GM23248 (cell line): ENCODE measurements around the gene TRRAP. TPM values are rescaled to one million over a fixed set of nuclear protein-coding genes. Genes with fewer than 3 reads are reported as not detected.
A peak's percentile ranks its signal among the peaks of the same experiment; 100 is the strongest.

Experiments
- DNase-seq: peaks from one replicate; pipeline ENCODE4 v3.0.0-alpha.2; 2015
- H2AFZ ChIP-seq: fragments of 200-600 bp; sonication (generic); 2 replicates; pipeline ENCODE4 v1.6.1; 2016; ENCODE audit warnings: antibody characterized with exemption
- H3F3A ChIP-seq: fragments of 200-600 bp; sonication (generic); 2 replicates; pipeline ENCODE4 v1.6.1; 2016; ENCODE audit warnings: mild to moderate bottlenecking, antibody characterized with exemption, mixed run types; ENCODE audit not compliant: insufficient read depth
- H3K27ac ChIP-seq: fragments of 200-600 bp; sonication (generic); 2 replicates; pipeline ENCODE4 v1.5.1; 2016; ENCODE audit warnings: mild to moderate bottlenecking
- H3K27me3 ChIP-seq: fragments of 200-600 bp; sonication (generic); replicated peaks from 2 replicates; pipeline ENCODE4 v1.6.1; 2016; ENCODE audit warnings: mild to moderate bottlenecking; ENCODE audit not compliant: insufficient read depth
- H3K36me3 ChIP-seq: fragments of 200-600 bp; sonication (generic); 2 replicates; pipeline ENCODE4 v1.6.1; 2016; ENCODE audit warnings: low read depth, mild to moderate bottlenecking
- H3K4me1 ChIP-seq: fragments of 200-600 bp; sonication (generic); 2 replicates; pipeline ENCODE4 v1.6.1; 2016; ENCODE audit warnings: mild to moderate bottlenecking; ENCODE audit not compliant: insufficient read depth
- H3K4me2 ChIP-seq: fragments of 200-600 bp; sonication (generic); one replicate; pipeline ENCODE4 v1.6.1; 2016; ENCODE audit warnings: mild to moderate bottlenecking; ENCODE audit not compliant: unreplicated experiment
- H3K4me3 ChIP-seq: fragments of 200-600 bp; sonication (generic); 2 replicates; pipeline ENCODE4 v1.5.1; 2016; ENCODE audit warnings: mild to moderate bottlenecking
- H3K79me2 ChIP-seq: fragments of 200-600 bp; sonication (generic); 2 replicates; pipeline ENCODE4 v1.6.1; 2016; ENCODE audit warnings: mild to moderate bottlenecking; ENCODE audit not compliant: insufficient read depth
- H3K9ac ChIP-seq: fragments of 200-600 bp; sonication (generic); 2 replicates; pipeline ENCODE4 v1.6.1; 2016; ENCODE audit warnings: mild to moderate bottlenecking
- H3K9me2 ChIP-seq: fragments of 200-600 bp; sonication (generic); 2 replicates; pipeline ENCODE4 v1.6.1; 2016; ENCODE audit warnings: mixed run types, mild to moderate bottlenecking, moderate library complexity; ENCODE audit not compliant: insufficient read depth
- H3K9me3 ChIP-seq: fragments of 200-600 bp; sonication (generic); one replicate; pipeline ENCODE4 v1.6.1; 2017; ENCODE audit warnings: low read depth
- H4K20me1 ChIP-seq: fragments of 200-600 bp; sonication (generic); 2 replicates; pipeline ENCODE4 v1.6.0; 2016; ENCODE audit not compliant: insufficient read depth
- EZH2 ChIP-seq: fragments of 200-600 bp; sonication (generic); IDR thresholded peaks from 2 replicates; pipeline ENCODE4 v1.6.1; 2018; ENCODE audit warnings: antibody characterized with exemption, mild to moderate bottlenecking; ENCODE audit not compliant: insufficient read depth, poor library complexity, severe bottlenecking
- EZH2phosphoT487 ChIP-seq: fragments of 200-600 bp; sonication (generic); IDR thresholded peaks from 2 replicates; pipeline ENCODE4 v1.6.1; 2018; ENCODE audit warnings: antibody characterized with exemption, moderate library complexity, mild to moderate bottlenecking, low read depth; ENCODE audit not compliant: insufficient read depth
- WGBS, 2 experiments: methylation state at CpG; one replicate each; pipeline ENCODE4 v1.1.6; 2015 to 2017; ENCODE audit warnings: low lambda C conversion rate in 2 of 2, low coverage in 1 of 2; ENCODE audit errors: missing lambda C conversion rate in 2 of 2; 5-methylcytosine and 5-hydroxymethylcytosine counted together
- in situ Hi-C: fragments of 300-500 bp; cut with MboI; formaldehyde crosslinking; loops from 2 replicates; pipeline ENCODE4 v1.15.0; 2020
- polyA plus RNA-seq: library from polyadenylated mRNA; unstranded; fragments of >200 nt; fragmentation: Nextera tagmentation; extraction: Ambion mirVana; gene quantifications from 2 replicates; pipeline ENCODE4 v1.2.1, GENCODE V29; 2016
- total RNA-seq: library from RNA; depleted of rRNA; stranded (reverse); fragments of >200 nt; shearing (Covaris generic); gene quantifications from 2 replicates; pipeline ENCODE4 v1.2.3, GENCODE V29; 2014

TRRAP gene
- total and polyA plus RNA-seq, 2 experiments from 2014 or later, result 4.8 to 11.3 TPM

DNA sequence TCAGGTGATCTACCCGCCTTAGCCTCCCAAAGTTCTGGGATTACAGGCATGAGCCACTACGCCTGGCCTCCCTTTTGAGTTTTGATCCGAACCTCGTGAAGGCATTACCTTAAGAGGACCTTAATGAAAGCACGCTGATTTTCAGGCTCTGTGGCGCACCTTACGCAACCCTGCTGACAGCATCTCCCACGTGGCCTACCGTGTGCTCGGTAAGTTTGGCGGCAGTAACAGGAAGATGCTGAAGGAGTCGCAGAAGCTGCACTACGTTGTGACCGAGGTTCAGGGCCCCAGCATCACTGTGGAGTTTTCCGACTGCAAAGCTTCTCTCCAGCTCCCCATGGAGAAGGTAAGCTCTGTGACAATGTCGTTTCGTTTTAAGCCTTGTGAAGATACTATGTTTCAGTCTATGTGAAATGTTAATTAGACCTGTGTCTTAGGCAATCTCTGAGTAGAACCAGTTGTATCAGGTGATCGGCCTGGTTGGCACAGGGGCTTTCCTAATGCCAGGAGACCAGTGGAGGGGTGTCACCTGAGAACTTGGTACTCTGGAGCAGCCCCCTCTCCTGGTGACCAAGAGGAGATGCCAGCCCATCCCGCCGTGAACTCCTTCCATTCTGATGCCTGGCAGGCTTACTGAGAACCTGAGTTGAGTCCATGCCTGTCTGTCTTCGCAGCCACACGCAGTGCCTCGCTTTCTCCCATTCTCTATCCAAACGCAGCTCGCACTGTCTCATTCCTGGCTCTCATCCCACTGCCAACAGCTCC is 43.5 kb downstream of the TRRAP start:
- H4K20me1 ChIP-seq, result no peaks in the 10 kb centered on the region
- H3K4me3 ChIP-seq, result no peak overlapping the region
- H3K4me1 ChIP-seq, result peaks cover 4% of the 10 kb centered on the region; the same call in 1 of the 2 replicates
- no peak overlapping the region for H2AFZ ChIP-seq
- H3K27ac ChIP-seq, result no peak overlapping the region
- peaks cover 13% of the 10 kb centered on the region; the same call in 1 of the 2 replicates for H3K79me2 ChIP-seq
- no peak overlapping the region for H3K4me2 ChIP-seq
- in situ Hi-C loops, result no loop called here
- peak; percentile 10 for DNase-seq
- no peaks in the 10 kb centered on the region for H3F3A ChIP-seq
- H3K27me3 ChIP-seq, result no peaks in the 10 kb centered on the region
- 86 to 88% methylated on average over 25 of the region's 25 CpGs for WGBS, 2 experiments
- H3K36me3 ChIP-seq, result peaks cover 43% of the 10 kb centered on the region
- no peaks in the 10 kb centered on the region for H3K9me2 ChIP-seq
- H3K9me3 ChIP-seq, result no peaks in the 10 kb centered on the region
- H3K9ac ChIP-seq, result no peak overlapping the region
- no peak for TF ChIP-seq EZH2
- TF ChIP-seq EZH2phosphoT487, result no peak

DNA sequence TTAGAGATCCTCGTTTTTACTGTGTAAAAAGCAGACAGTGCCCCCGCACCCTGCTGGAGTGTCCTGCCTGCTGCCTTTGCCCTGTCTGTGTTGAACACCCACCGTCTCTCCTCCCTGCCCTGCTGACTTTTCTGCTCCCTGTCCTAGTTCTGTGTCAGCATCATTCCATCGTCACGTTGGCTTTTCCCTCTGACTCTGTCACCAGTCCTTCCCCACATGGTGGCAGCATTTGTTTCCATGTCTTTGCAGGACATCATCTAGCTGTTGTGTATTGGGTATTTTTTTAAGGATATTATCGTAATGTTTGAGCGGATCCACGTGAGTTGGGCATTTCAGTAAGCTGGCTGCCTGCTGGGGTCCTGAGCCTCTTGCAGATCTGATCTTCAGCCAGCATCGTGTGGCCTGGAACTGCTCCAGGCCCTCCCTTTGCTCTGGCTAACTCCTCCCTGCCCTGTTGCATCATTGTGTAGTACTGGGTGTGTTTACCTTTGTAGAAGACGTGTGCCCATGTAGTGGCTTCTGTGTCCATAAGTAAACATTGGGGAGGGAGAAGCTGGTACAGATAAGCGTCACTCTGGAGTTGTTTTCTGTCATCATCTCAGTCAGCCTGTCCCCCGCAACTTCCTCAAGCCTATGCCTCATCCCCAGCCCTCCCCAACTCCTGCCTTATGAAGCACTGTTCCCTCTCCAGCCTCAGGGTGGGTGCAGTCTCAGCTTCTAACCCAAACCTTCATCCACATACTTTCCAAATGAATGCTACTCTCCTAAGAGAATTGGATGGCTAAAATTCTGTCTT is 44.3 kb downstream of the TRRAP start:
- peaks cover 44% of the 10 kb centered on the region for H3K36me3 ChIP-seq
- no peak overlapping the region for H3K9ac ChIP-seq
- 59 to 63% methylated on average over 12 of the region's 12 CpGs for WGBS, 2 experiments
- H3K27me3 ChIP-seq, result no peaks in the 10 kb centered on the region
- no peak overlapping the region for H3K4me2 ChIP-seq
- no peaks in the 10 kb centered on the region for H4K20me1 ChIP-seq
- no peaks in the 10 kb centered on the region for H3F3A ChIP-seq
- in situ Hi-C loops, result no loop called here
- H3K9me3 ChIP-seq, result no peaks in the 10 kb centered on the region
- DNase-seq, result peak; percentile 39
- TF ChIP-seq EZH2phosphoT487 (no peak), EZH2 (no peak)
- no peak overlapping the region for H3K27ac ChIP-seq
- H3K4me1 ChIP-seq, result peaks cover 4% of the 10 kb centered on the region; the same call in 1 of the 2 replicates
- no peak overlapping the region for H3K4me3 ChIP-seq
- H2AFZ ChIP-seq, result no peak overlapping the region
- H3K79me2 ChIP-seq, result peaks cover 13% of the 10 kb centered on the region; the same call in 1 of the 2 replicates
- no peaks in the 10 kb centered on the region for H3K9me2 ChIP-seq

DNA sequence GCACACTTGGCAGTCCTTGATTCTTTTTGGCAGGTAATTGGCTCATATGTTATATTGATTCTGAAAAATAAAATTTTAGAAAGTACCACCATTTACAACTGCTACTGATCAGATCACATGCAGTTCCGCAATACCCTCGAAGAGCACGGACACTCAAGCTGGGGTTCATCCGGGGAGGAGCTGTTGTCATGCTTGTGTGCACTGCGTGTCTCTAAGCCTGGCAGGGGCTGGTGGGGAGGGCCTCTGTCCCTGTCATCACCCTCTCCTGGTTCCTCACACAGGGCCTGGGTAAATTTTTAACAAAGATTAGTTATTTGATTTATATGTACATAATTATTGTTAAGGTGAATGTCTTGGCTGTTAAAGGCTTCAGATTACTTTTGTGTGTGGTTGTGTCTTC is 45.2 kb downstream of the TRRAP start:
- WGBS, 2 experiments, result 92 to 97% methylated on average over 5 of the region's 5 CpGs

DNA sequence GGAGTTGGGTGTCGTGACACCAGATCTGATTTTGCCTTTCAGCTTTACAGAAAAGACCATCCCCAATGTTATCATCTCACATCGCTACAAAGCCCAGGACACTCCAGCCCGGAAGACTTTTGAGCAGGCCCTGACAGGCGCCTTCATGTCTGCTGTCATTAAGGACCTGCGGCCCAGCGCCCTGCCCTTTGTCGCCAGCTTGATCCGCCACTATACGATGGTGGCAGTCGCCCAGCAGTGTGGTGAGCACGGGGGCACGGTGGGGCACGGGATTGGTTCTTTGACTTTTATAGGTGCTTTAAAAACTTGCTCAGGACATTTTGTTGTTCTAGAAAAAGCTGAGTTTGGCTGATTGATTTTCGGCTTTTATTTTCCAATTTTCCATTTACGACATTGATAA is 48.8 kb downstream of the TRRAP start:
- H2AFZ ChIP-seq, result no peak overlapping the region
- in situ Hi-C loops, result no loop called here
- no peak for TF ChIP-seq EZH2phosphoT487
- no peak for TF ChIP-seq EZH2
- H3K9me3 ChIP-seq, result no peaks in the 10 kb centered on the region
- no peak overlapping the region for H3K9ac ChIP-seq
- no peaks in the 10 kb centered on the region for H3F3A ChIP-seq
- no peaks in the 10 kb centered on the region for H4K20me1 ChIP-seq
- H3K36me3 ChIP-seq, result peaks cover 49% of the 10 kb centered on the region
- H3K4me3 ChIP-seq, result no peak overlapping the region
- no peak for DNase-seq
- H3K27me3 ChIP-seq, result no peaks in the 10 kb centered on the region
- H3K4me2 ChIP-seq, result no peak overlapping the region
- peaks cover 4% of the 10 kb centered on the region; the same call in 1 of the 2 replicates for H3K4me1 ChIP-seq
- WGBS, 2 experiments, result 97% methylated on average over 15 of the region's 15 CpGs
- no peak overlapping the region for H3K27ac ChIP-seq
- no peaks in the 10 kb centered on the region for H3K9me2 ChIP-seq
- H3K79me2 ChIP-seq, result peaks cover 13% of the 10 kb centered on the region; the same call in 1 of the 2 replicates

More for the DNA sequence above, 45.2 kb downstream of the TRRAP start:
- Histone ChIP-seq H3K9me2 (no peaks in the 10 kb centered on the region), H2AFZ (no peak overlapping the region), H3K4me1 (peaks cover 4% of the 10 kb centered on the region; the same call in 1 of the 2 replicates), H3F3A (no peaks in the 10 kb centered on the region), H3K4me2 (no peak overlapping the region), H3K9ac (no peak overlapping the region), H3K36me3 (peaks cover 45% of the 10 kb centered on the region), H3K4me3 (no peak overlapping the region), H3K9me3 (no peaks in the 10 kb centered on the region), H4K20me1 (no peaks in the 10 kb centered on the region), H3K27me3 (no peaks in the 10 kb centered on the region), H3K79me2 (peaks cover 13% of the 10 kb centered on the region; the same call in 1 of the 2 replicates), H3K27ac (no peak overlapping the region)
- no peak for TF ChIP-seq EZH2
- TF ChIP-seq EZH2phosphoT487, result no peak
- in situ Hi-C loops, result no loop called here
- DNase-seq, result no peak
